GM12878 (cell line): ENCODE data around the gene GOSR1. TPM values are rescaled to one million over a fixed set of nuclear protein-coding genes. Genes with fewer than 3 reads are reported as not detected.

Source experiments
- ATAC-seq: fragments of 200-7000 bp; cut with Tn5 transposase; 3 replicates; pipeline ENCODE4 v1.9.1; 2020; ENCODE audit warnings: mild to moderate bottlenecking, moderate library complexity
- BruUV-seq: library from RNA; stranded (reverse); fragments of 400-500 nt; replicated peaks from 2 replicates; lab custom pipeline; 2021; lab: Mats Ljungman, UMichigan
- CTCF ChIA-PET: fragments of 300-600 bp; sonication (Branson Sonifier 250); formaldehyde crosslinking; extraction: SDS; loops from one replicate; lab custom pipeline; 2021; ENCODE audit warnings: inconsistent platforms; lab: Yijun Ruan, JAX
- POLR2A ChIA-PET: fragments of 350-600 bp; formaldehyde crosslinking; extraction: SDS; loops from one replicate; lab custom pipeline; 2021; ENCODE audit warnings: inconsistent platforms; lab: Charles Lee
- RAD21 ChIA-PET: fragments of 300-600 bp; sonication (Branson Sonifier 250); formaldehyde crosslinking; loops from one replicate; lab custom pipeline; 2023; ENCODE audit warnings: antibody characterized with exemption; ENCODE audit not compliant: unreplicated experiment; lab: Charles Lee
- SMC1A ChIA-PET: fragments of 300-600 bp; sonication (Branson Sonifier 250); formaldehyde crosslinking; loops from one replicate; lab custom pipeline; 2023; ENCODE audit not compliant: unreplicated experiment, uncharacterized antibody; lab: Charles Lee
- DNase-seq: peaks from one replicate; pipeline ENCODE4 v3.0.0-alpha.2; 2011; ENCODE audit warnings: low read depth, low spot score
- FAIRE-seq: peaks from 3 replicates; lab custom pipeline; 2011; peaks lifted over from hg19 to GRCh38; lab: Jason Lieb, UNC
- H2AFZ ChIP-seq: 2 replicates; pipeline ENCODE4 v1.6.0; 2011; ENCODE audit warnings: low read depth, low read length, control low read depth; ENCODE audit not compliant: control insufficient read depth
- H3K27ac ChIP-seq: 2 replicates; pipeline ENCODE4 v1.5.1; 2011; ENCODE audit warnings: control low read depth; ENCODE audit not compliant: control insufficient read depth, insufficient read depth
- H3K27me3 ChIP-seq, 2 experiments: replicated peaks in 1 of 2; 2 replicates each; pipeline versions ENCODE4 v1.6.0 to v1.6.1; 2011; ENCODE audit warnings: low read length in 1 of 2; ENCODE audit not compliant: control insufficient read depth in 2 of 2, insufficient read depth in 2 of 2
- H3K36me3 ChIP-seq, 2 experiments: 2 replicates each; pipeline ENCODE4 v1.5.1; 2011; ENCODE audit warnings: low read length in 1 of 2; ENCODE audit not compliant: control insufficient read depth in 2 of 2, insufficient read depth in 2 of 2
- H3K4me1 ChIP-seq: 2 replicates; pipeline ENCODE4 v1.6.1; 2011; ENCODE audit warnings: mild to moderate bottlenecking, low read length, moderate library complexity, mixed read lengths; ENCODE audit not compliant: control insufficient read depth, insufficient read depth
- H3K4me2 ChIP-seq: 2 replicates; pipeline ENCODE4 v1.6.0; 2011; ENCODE audit warnings: control low read depth; ENCODE audit not compliant: control insufficient read depth, insufficient read depth
- H3K4me3 ChIP-seq: fragments of 200-600 bp; sonication (generic); 2 replicates; pipeline ENCODE4 v1.5.1; 2016
- H3K79me2 ChIP-seq: 2 replicates; pipeline ENCODE4 v1.6.0; 2011; ENCODE audit warnings: low read length; ENCODE audit not compliant: control insufficient read depth, insufficient read depth
- H3K9ac ChIP-seq: 2 replicates; pipeline ENCODE4 v1.8.0; 2011; ENCODE audit warnings: low read length, control low read depth, mixed read lengths; ENCODE audit not compliant: control insufficient read depth, insufficient read depth
- H3K9me3 ChIP-seq: replicated peaks from 3 replicates; pipeline ENCODE4 v1.5.1; 2011; ENCODE audit warnings: mild to moderate bottlenecking, low read length; ENCODE audit not compliant: control insufficient read depth, insufficient read depth
- H4K20me1 ChIP-seq: 2 replicates; pipeline ENCODE4 v1.6.0; 2011; ENCODE audit not compliant: control insufficient read depth, insufficient read depth
- ASH2L ChIP-seq: fragments of 300-600, 200-600 bp; sonication (generic); IDR thresholded peaks from 2 replicates; pipeline ENCODE4 v1.6.1; 2017; ENCODE audit warnings: low read depth, mild to moderate bottlenecking, borderline replicate concordance
- CTCF ChIP-seq, 3 experiments: IDR thresholded peaks in 2 of 3; conservative IDR thresholded peaks in 1 of 3; 2 replicates each; pipeline ENCODE4 v1.5.1; 2011; ENCODE audit warnings: low read depth in 3 of 3, low read length in 3 of 3, mild to moderate bottlenecking in 3 of 3, control low read depth in 2 of 3, moderate library complexity in 2 of 3, inconsistent platforms in 1 of 3, mixed read lengths in 1 of 3; ENCODE audit not compliant: control insufficient read depth in 2 of 3, insufficient read depth in 1 of 3; ENCODE audit errors: extremely low read depth in 1 of 3
- IKZF1 ChIP-seq: fragments of 450-650 bp; conservative IDR thresholded peaks from 2 replicates; pipeline ENCODE4 v1.6.1; 2017; ENCODE audit warnings: antibody characterized with exemption, mild to moderate bottlenecking
- MAX ChIP-seq: IDR thresholded peaks from 2 replicates; pipeline ENCODE4 v1.6.1; 2012; ENCODE audit warnings: low read depth, low read length, improper control_type of control experiment
- MYC ChIP-seq: IDR thresholded peaks from 2 replicates; pipeline ENCODE4 v1.6.1; 2011; ENCODE audit warnings: mild to moderate bottlenecking, low read length, moderate library complexity, inconsistent platforms; ENCODE audit not compliant: insufficient read depth, insufficient replicate concordance, insufficient read length, severe bottlenecking
- ZNF687 ChIP-seq: fragments of 450-650 bp; IDR thresholded peaks from 2 replicates; pipeline ENCODE4 v1.6.1; 2017; ENCODE audit warnings: mild to moderate bottlenecking, moderate library complexity
- ZZZ3 ChIP-seq: IDR thresholded peaks from 2 replicates; pipeline ENCODE4 v1.6.1; 2011; ENCODE audit warnings: low read depth; ENCODE audit not compliant: control insufficient read depth, insufficient read length
- WGBS: methylation state at CpG from one replicate; pipeline ENCODE4 v1.1.6; 2016; ENCODE audit warnings: low lambda C conversion rate; ENCODE audit not compliant: insufficient replicate concordance, insufficient coverage; ENCODE audit errors: missing lambda C conversion rate; 5-methylcytosine and 5-hydroxymethylcytosine counted together
- in situ Hi-C: fragments of 300-500 bp; cut with MboI; formaldehyde crosslinking; loops from 9 replicates; pipeline ENCODE4 v1.14.3; 2018; ENCODE audit warnings: mixed read lengths
- intact Hi-C: fragments of 100-400 bp; cut with micrococcal nuclease; formaldehyde crosslinking; loops from one replicate; pipeline ENCODE4 v1.14.2; 2022; ENCODE audit not compliant: unreplicated experiment
- polyA plus RNA-seq, 11 experiments: library from polyadenylated mRNA; depleted of rRNA in 4 of 11; unstranded in 6 of 11; stranded (reverse) in 5 of 11; fragments of >200 nt; fragmentation: Nextera tagmentation in 4 of 11; fragmentation: Illumina TruSeq in 1 of 11; extraction: Ambion mirVana in 4 of 11; extraction: Trizol in 1 of 11; gene quantifications; 1 replicate in 1 of 11; 2 replicates in 10 of 11; pipeline versions ENCODE4 v1.2.1 to v1.2.3, GENCODE V29; 2011 to 2016; ENCODE audit warnings: inconsistent platforms in 2 of 11, missing spikeins in 2 of 11, low read depth in 1 of 11
- total RNA-seq, 4 experiments: library from RNA; depleted of rRNA in 3 of 4; stranded (reverse); fragments of >200 nt in 3 of 4; fragmentation: Illumina TruSeq in 1 of 4; extraction: Trizol in 1 of 4; gene quantifications; 2 replicates each; pipeline versions ENCODE4 v1.2.1 to v1.2.3, GENCODE V29; 2013 to 2021

The GOSR1 gene
- total and polyA plus RNA-seq, 10 of the 15 experiments (the other 5 are each of a cell fraction or from before 2014, with no cell fraction given) = 21.4 to 99.3 (median 42.9) TPM

GRCh38 chr17:30449480-30449879 lies 27.7 kb upstream of the GOSR1 start:
- CTCF ChIA-PET = interaction anchor here (0.6 kb wide), 1 partner anchor 59 kb away, joined by 3 read pairs; no protein-coding TSS in a partner anchor
- FAIRE-seq = no peak
- Histone ChIP-seq H3K9me3 (no peaks in the 10 kb centered on the region; the same call in 2 of the 3 replicates), H3K4me2 (no peak overlapping the region), H3K27me3 (no peaks in the 10 kb centered on the region), H4K20me1 (no peaks in the 10 kb centered on the region), H3K27ac (no peak overlapping the region), H3K4me1 (no peaks in the 10 kb centered on the region), H2AFZ (no peak overlapping the region), H3K79me2 (no peaks in the 10 kb centered on the region), H3K4me3 (no peak overlapping the region), H3K9ac (no peak overlapping the region), H3K36me3 (peaks cover 0 to 4% of the 10 kb centered on the region in 2 experiments; a peak in 3 of 4 replicates)
- 87% methylated on average over 4 of the region's 4 CpGs for WGBS
- no peak for TF ChIP-seq MAX
- TF ChIP-seq IKZF1 = no peak
- TF ChIP-seq MYC = no peak
- TF ChIP-seq ZNF687 = no peak
- TF ChIP-seq ZZZ3 = no peak
- TF ChIP-seq ASH2L = no peak
- no peak for TF ChIP-seq CTCF (IDR thresholded peaks at IDR 0.05 in 2 of 3, conservative IDR thresholded peaks at IDR 0.05 in 1 of 3; ENCODE audit: control insufficient read depth in 2 of 3, extremely low read depth in 1 of 3, insufficient read depth in 1 of 3, low read depth in 3 of 3, low read length in 3 of 3)
- RAD21 ChIA-PET = no interaction called here
- in situ Hi-C loops (no loop called here), intact Hi-C loops (no loop called here)
- no peak for DNase-seq
- BruUV-seq = no TSS peak
- SMC1A ChIA-PET = interaction anchor here (1.0 kb wide), 1 partner anchor 324 kb away, joined by 4 read pairs; no protein-coding TSS in a partner anchor
- no peak for ATAC-seq
- POLR2A ChIA-PET = no interaction called here
